H1 (cell line): ENCODE results near the gene ZSWIM6. TPM values are rescaled to one million over a fixed set of nuclear protein-coding genes. Genes with fewer than 3 reads are reported as not detected.

Experiments used
- CTCF ChIA-PET: fragments of 300-600 bp; sonication (Branson Sonifier 250); formaldehyde crosslinking; loops from one replicate; lab custom pipeline; 2021; ENCODE audit not compliant: partially characterized antibody; lab: Charles Lee
- POLR2A ChIA-PET: fragments of 300-600 bp; sonication (Branson Sonifier 250); formaldehyde crosslinking; loops from one replicate; lab custom pipeline; 2021; ENCODE audit warnings: inconsistent platforms; ENCODE audit not compliant: partially characterized antibody; lab: Charles Lee
- DNase-seq, 2 experiments: peaks; one replicate each; pipeline versions ENCODE4 v3.0.0 to v3.0.0-alpha.2; 2010 to 2022; ENCODE audit warnings: low spot score in 2 of 2, low read depth in 1 of 2, mixed read lengths in 1 of 2
- FAIRE-seq: peaks from 2 replicates; lab custom pipeline; 2011; peaks lifted over from hg19 to GRCh38; lab: Jason Lieb, UNC
- H2AFZ ChIP-seq: 2 replicates; pipeline ENCODE4 v1.8.1; 2012; ENCODE audit warnings: low read length, inconsistent platforms
- H2AK5ac ChIP-seq: 2 replicates; pipeline ENCODE4 v1.6.1; 2013; ENCODE audit warnings: low read depth, low read length
- H2BK120ac ChIP-seq: replicated peaks from 2 replicates; pipeline ENCODE3; 2013; ENCODE audit warnings: low read depth, low read length, inconsistent platforms
- H2BK12ac ChIP-seq: 2 replicates; pipeline ENCODE4 v1.6.1; 2013; ENCODE audit warnings: low read depth, low read length
- H2BK15ac ChIP-seq: 2 replicates; pipeline ENCODE4 v1.6.1; 2013; ENCODE audit warnings: low read length
- H2BK20ac ChIP-seq: 2 replicates; pipeline ENCODE4 v1.6.1; 2013; ENCODE audit warnings: low read length
- H2BK5ac ChIP-seq: 2 replicates; pipeline ENCODE4 v1.6.1; 2013; ENCODE audit warnings: low read depth, low read length
- H3K14ac ChIP-seq: 2 replicates; pipeline ENCODE4 v1.6.1; 2013; ENCODE audit warnings: inconsistent platforms; ENCODE audit not compliant: insufficient read length
- H3K18ac ChIP-seq: 2 replicates; pipeline ENCODE4 v1.6.1; 2013; ENCODE audit warnings: low read length; ENCODE audit errors: extremely low read depth
- H3K23ac ChIP-seq: 2 replicates; pipeline ENCODE4 v1.6.1; 2013; ENCODE audit warnings: inconsistent platforms; ENCODE audit not compliant: insufficient read length
- H3K23me2 ChIP-seq: 2 replicates; pipeline ENCODE4 v1.6.1; 2013; ENCODE audit warnings: low read depth, low read length
- H3K27ac ChIP-seq: 2 replicates; pipeline ENCODE4 v1.6.1; 2011; ENCODE audit warnings: low read depth, low read length, inconsistent platforms
- H3K27me3 ChIP-seq, 4 experiments: replicated peaks in 1 of 4; 1 replicate in 1 of 4; 2 replicates in 3 of 4; pipeline versions ENCODE4 v1.6.1 to v1.8.1; 2011 to 2013; ENCODE audit warnings: low read length in 3 of 4, mild to moderate bottlenecking in 3 of 4, inconsistent platforms in 2 of 4, mixed read lengths in 2 of 4, moderate library complexity in 1 of 4; ENCODE audit not compliant: control insufficient read depth in 3 of 4, insufficient read depth in 3 of 4; ENCODE audit errors: extremely low read depth in 1 of 4
- H3K36me3 ChIP-seq, 4 experiments: 2 replicates each; pipeline versions ENCODE4 v1.6.1 to v1.8.1; 2011 to 2013; ENCODE audit warnings: mild to moderate bottlenecking in 4 of 4, low read length in 3 of 4, moderate library complexity in 2 of 4, control low read depth in 1 of 4, inconsistent platforms in 1 of 4; ENCODE audit not compliant: insufficient read depth in 4 of 4, control insufficient read depth in 2 of 4
- H3K4ac ChIP-seq: replicated peaks from 2 replicates; pipeline ENCODE3; 2013; ENCODE audit warnings: low read length, low read depth, mixed read lengths, inconsistent platforms; ENCODE audit not compliant: insufficient read length
- H3K4me1 ChIP-seq, 4 experiments: replicated peaks in 1 of 4; 1 replicate in 1 of 4; 2 replicates in 3 of 4; pipeline versions ENCODE4 v1.6.1 to v1.8.1; 2011 to 2013; ENCODE audit warnings: low read length in 3 of 4, inconsistent platforms in 2 of 4, mixed read lengths in 1 of 4; ENCODE audit not compliant: insufficient read depth in 4 of 4, control insufficient read depth in 3 of 4
- H3K4me2 ChIP-seq, 2 experiments: 2 replicates each; pipeline versions ENCODE4 v1.6.1 to v1.8.1; 2011 to 2013; ENCODE audit warnings: low read depth in 2 of 2, low read length in 2 of 2, control low read depth in 1 of 2, inconsistent platforms in 1 of 2, mild to moderate bottlenecking in 1 of 2; ENCODE audit not compliant: insufficient read depth in 1 of 2
- H3K4me3 ChIP-seq, 4 experiments: fragments of 200-600, 300-600 bp in 1 of 4; sonication (generic), shearing (Covaris generic), sonication (Bioruptor Twin) in 1 of 4; 2 replicates each; pipeline versions ENCODE4 v1.5.1 to v1.8.1; 2011 to 2016; ENCODE audit warnings: low read length in 4 of 4, low read depth in 3 of 4, control low read depth in 2 of 4, inconsistent platforms in 2 of 4, mild to moderate bottlenecking in 2 of 4, mixed read lengths in 1 of 4, moderate library complexity in 1 of 4; ENCODE audit not compliant: insufficient read depth in 2 of 4; ENCODE audit errors: extremely low read depth in 1 of 4
- H3K56ac ChIP-seq: replicated peaks from 2 replicates; pipeline ENCODE3; 2013; ENCODE audit warnings: low read depth, mild to moderate bottlenecking, mixed read lengths, low read length, inconsistent platforms; ENCODE audit not compliant: insufficient read length
- H3K79me1 ChIP-seq: 2 replicates; pipeline ENCODE4 v1.6.1; 2013; ENCODE audit warnings: low read depth, low read length, control low read depth
- H3K79me2 ChIP-seq, 2 experiments: 2 replicates each; pipeline versions ENCODE4 v1.6.1 to v1.8.1; 2012 to 2013; ENCODE audit warnings: low read length in 2 of 2, mild to moderate bottlenecking in 2 of 2, inconsistent platforms in 1 of 2; ENCODE audit not compliant: insufficient read depth in 2 of 2, control insufficient read depth in 1 of 2
- H3K9ac ChIP-seq, 4 experiments: replicated peaks in 1 of 4; 1 replicate in 1 of 4; 2 replicates in 3 of 4; pipeline versions ENCODE4 v1.6.1 to v1.8.1; 2011 to 2013; ENCODE audit warnings: low read depth in 3 of 4, low read length in 3 of 4, control low read depth in 2 of 4, mild to moderate bottlenecking in 2 of 4, moderate library complexity in 2 of 4, inconsistent platforms in 1 of 4; ENCODE audit errors: extremely low read depth in 1 of 4
- H3K9me3 ChIP-seq, 2 experiments: 2 replicates each; pipeline versions ENCODE4 v1.6.1 to v1.8.1; 2012 to 2013; ENCODE audit warnings: mild to moderate bottlenecking in 2 of 2, moderate library complexity in 2 of 2, control low read depth in 1 of 2, inconsistent platforms in 1 of 2, low read depth in 1 of 2, low read length in 1 of 2, mixed read lengths in 1 of 2; ENCODE audit not compliant: insufficient read depth in 2 of 2
- H4K20me1 ChIP-seq, 2 experiments: replicated peaks in 1 of 2; 2 replicates each; pipeline versions ENCODE3 to v1.8.1; 2011 to 2013; ENCODE audit warnings: inconsistent platforms in 2 of 2, low read length in 2 of 2, mild to moderate bottlenecking in 1 of 2; ENCODE audit not compliant: insufficient read depth in 2 of 2, control insufficient read depth in 1 of 2
- H4K5ac ChIP-seq: 2 replicates; pipeline ENCODE4 v1.6.1; 2013; ENCODE audit warnings: low read length, low read depth, mixed read lengths, inconsistent platforms; ENCODE audit not compliant: insufficient read length
- H4K8ac ChIP-seq: 2 replicates; pipeline ENCODE4 v1.8.0; 2013; ENCODE audit warnings: mild to moderate bottlenecking, moderate library complexity, low read length, inconsistent platforms; ENCODE audit not compliant: insufficient read depth; ENCODE audit errors: extremely low read depth
- H4K91ac ChIP-seq: replicated peaks from 2 replicates; pipeline ENCODE3; 2013; ENCODE audit warnings: low read length, mixed read lengths, inconsistent platforms; ENCODE audit not compliant: insufficient read length
- CHD1 ChIP-seq: IDR thresholded peaks from 2 replicates; pipeline ENCODE4 v1.6.1; 2012; ENCODE audit warnings: low read depth, low read length, improper control_type of control experiment
- JUN ChIP-seq: IDR thresholded peaks from 2 replicates; pipeline ENCODE4 v1.6.1; 2011; ENCODE audit warnings: low read depth, mild to moderate bottlenecking, improper control_type of control experiment, low read length
- TAF1 ChIP-seq: IDR thresholded peaks from 2 replicates; pipeline ENCODE4 v1.6.1; 2011; ENCODE audit warnings: mild to moderate bottlenecking, low read depth, low read length
- WGBS, 2 experiments: shearing (Covaris generic) in 1 of 2; methylation state at CpG; one replicate each; pipeline versions ENCODE4 v1.1.6 to v1.1.7; 2013 to 2015; ENCODE audit warnings: low lambda C conversion rate in 2 of 2, mixed read lengths in 2 of 2, inconsistent platforms in 1 of 2, low coverage in 1 of 2, missing lambda C conversion rate in 1 of 2; ENCODE audit not compliant: insufficient replicate concordance in 2 of 2, insufficient coverage in 1 of 2, insufficient read length in 1 of 2; ENCODE audit errors: extremely low coverage in 1 of 2, missing lambda C conversion rate in 1 of 2; 5-methylcytosine and 5-hydroxymethylcytosine counted together
- polyA plus RNA-seq, 7 experiments: library from polyadenylated mRNA; depleted of rRNA in 3 of 7; stranded (reverse) in 5 of 7; unstranded in 2 of 7; fragments of >200 nt in 5 of 7; fragments of 200-250 nt in 2 of 7; gene quantifications; 1 replicate in 5 of 7; 2 replicates in 1 of 7; 4 replicates in 1 of 7; pipeline versions ENCODE4 v1.2.1 to v1.2.3, GENCODE V29; 2011 to 2013; ENCODE audit warnings: missing spikeins in 2 of 7, mixed read lengths in 2 of 7
- total RNA-seq: library from RNA; stranded (reverse); fragmentation: NEBNext Ultra II Directional; extraction: Animal tissue kit (Norgen Biotek cat#: 25700); gene quantifications from 2 replicates; pipeline ENCODE4 v1.2.1, GENCODE V29; 2021

ZSWIM6 gene
- total and polyA plus RNA-seq, 2 of the 8 experiments (the other 6 are each of a cell fraction or from before 2014, with no cell fraction given) = 7.9 to 12.4 TPM

GRCh38 chr5:61534481-61535267 lies 202.6 kb downstream of the ZSWIM6 start:
- CTCF ChIA-PET = no interaction called here
- Histone ChIP-seq H3K4me3 (no peak overlapping the region), H3K23me2 (no peaks in the 10 kb centered on the region), H3K4me2 (no peak overlapping the region), H3K9ac (no peak overlapping the region), H2BK12ac (no peak overlapping the region), H4K20me1 (no peaks in the 10 kb centered on the region), H3K79me1 (no peaks in the 10 kb centered on the region; the same call in 1 of the 2 replicates), H3K18ac (no peak overlapping the region), H2AK5ac (no peak overlapping the region), H3K36me3 (peaks cover 0 to 10% (median 4%) of the 10 kb centered on the region in 4 experiments; a peak in 3 of 8 replicates), H3K79me2 (no peaks in the 10 kb centered on the region), H2AFZ (no peak overlapping the region), H2BK20ac (no peak overlapping the region), H2BK120ac (no peak overlapping the region), H4K8ac (no peak overlapping the region), H3K27ac (no peak overlapping the region), H3K4ac (no peak overlapping the region), H4K5ac (no peak overlapping the region), H3K14ac (no peak overlapping the region), H3K27me3 (no peaks in the 10 kb centered on the region), H3K56ac (no peak overlapping the region), H3K4me1 (no peaks in the 10 kb centered on the region), H2BK15ac (no peak overlapping the region), H3K23ac (no peak overlapping the region), H2BK5ac (no peak overlapping the region), H3K9me3 (no peaks in the 10 kb centered on the region), H4K91ac (no peak overlapping the region)
- WGBS, 2 experiments = 93% methylated on average over 5 of the region's 5 CpGs; no CpG with 5 or more reads in 1 of the 2 experiments
- no peak for DNase-seq
- POLR2A ChIA-PET = no interaction called here
- FAIRE-seq = no peak
- TF ChIP-seq CHD1 (no peak), TAF1 (no peak), JUN (no peak)
